ENCODE data around the gene LIX1. TPM values are rescaled to one million over a fixed set of nuclear protein-coding genes. Genes with fewer than 3 reads are reported as not detected.

The LIX1 gene
- total and polyA plus RNA-seq, 10 donors = 0.06 to 0.14 TPM; not detected in 8

GRCh38 chr5:97131139-97131710, 11.2 kb downstream of the LIX1 start:
- intact Hi-C loops (cut with DNase I; ENCODE audit: low total_unique reads) = no loop called here
- Histone ChIP-seq H3K27me3 (replicated peaks in 1 of 7) (no peaks in the 10 kb centered on the region), H3K4me1 (no peaks in the 10 kb centered on the region), H3K36me3 (no peaks in the 10 kb centered on the region), H3K4me3 (no peak overlapping the region), H3K9me3 (no peaks in the 10 kb centered on the region), H3K27ac (no peak overlapping the region)
- TF ChIP-seq CTCF (IDR thresholded peaks at IDR 0.05 in 8 of 11, conservative IDR thresholded peaks at IDR 0.05 in 3 of 11) (no peak), POLR2AphosphoS5 (IDR thresholded peaks at IDR 0.05) (no peak), POLR2A (IDR thresholded peaks at IDR 0.05) (no peak)
- no peak for DNase-seq

- no peak for DNase-seq
- H3K27ac ChIP-seq = no peak overlapping the region
- no peak overlapping the region for H3K4me3 ChIP-seq
- 86 to 100% (median 98%) methylated on average over 1 of the region's 1 CpG for WGBS, 5 donors
- no peaks in the 10 kb centered on the region for H3K9me3 ChIP-seq
- no peaks in the 10 kb centered on the region for H3K27me3 ChIP-seq (replicated peaks in 1 of 7)
- no peaks in the 10 kb centered on the region for H3K4me1 ChIP-seq
- intact Hi-C loops (cut with DNase I; ENCODE audit: low total_unique reads) = no loop called here
- TF ChIP-seq POLR2A (IDR thresholded peaks at IDR 0.05) (no peak), CTCF (IDR thresholded peaks at IDR 0.05 in 8 of 11, conservative IDR thresholded peaks at IDR 0.05 in 3 of 11) (no peak), POLR2AphosphoS5 (IDR thresholded peaks at IDR 0.05) (no peak)
- H3K36me3 ChIP-seq = no peaks in the 10 kb centered on the region
These were observed 14.7 kb downstream of the LIX1 start for GRCh38 chr5:97127727-97128126.

- 75 to 85% (median 77%) methylated on average over 3 of the region's 3 CpGs for WGBS, 5 donors
- intact Hi-C loops (cut with DNase I; ENCODE audit: low total_unique reads) = no loop called here
- no peak for DNase-seq
- Histone ChIP-seq H3K9me3 (no peaks in the 10 kb centered on the region), H3K27ac (no peak overlapping the region), H3K4me1 (no peaks in the 10 kb centered on the region), H3K4me3 (no peak overlapping the region), H3K36me3 (no peaks in the 10 kb centered on the region), H3K27me3 (replicated peaks in 1 of 7) (no peaks in the 10 kb centered on the region)
- TF ChIP-seq CTCF (IDR thresholded peaks at IDR 0.05 in 8 of 11, conservative IDR thresholded peaks at IDR 0.05 in 3 of 11) = no peak
- no peak for TF ChIP-seq POLR2A (IDR thresholded peaks at IDR 0.05)
- TF ChIP-seq POLR2AphosphoS5 (IDR thresholded peaks at IDR 0.05) = no peak
These were observed 17.2 kb downstream of the LIX1 start for GRCh38 chr5:97125125-97125683.

GRCh38 chr5:97124335-97124734, 18.1 kb downstream of the LIX1 start:
- TF ChIP-seq CTCF (IDR thresholded peaks at IDR 0.05 in 8 of 11, conservative IDR thresholded peaks at IDR 0.05 in 3 of 11) (no peak), POLR2A (IDR thresholded peaks at IDR 0.05) (no peak), POLR2AphosphoS5 (IDR thresholded peaks at IDR 0.05) (no peak)
- Histone ChIP-seq H3K4me3 (no peak overlapping the region), H3K9me3 (no peaks in the 10 kb centered on the region), H3K27me3 (replicated peaks in 1 of 7) (no peaks in the 10 kb centered on the region), H3K36me3 (no peaks in the 10 kb centered on the region), H3K27ac (no peak overlapping the region), H3K4me1 (no peaks in the 10 kb centered on the region)
- WGBS, 5 donors = 80 to 92% (median 86%) methylated on average over 2 of the region's 2 CpGs
- DNase-seq = no peak
- intact Hi-C loops (cut with DNase I; ENCODE audit: low total_unique reads) = no loop called here

All from spleen (tissue), 11 donors.